Prostate gland (tissue), 2 donors: ENCODE measurements around the gene OGFRL1. TPM values are rescaled to one million over a fixed set of nuclear protein-coding genes. Genes with fewer than 3 reads are reported as not detected.

Experiments used
- DNase-seq: peaks from one replicate; pipeline ENCODE4 v3.0.0-alpha.2; 2019; ENCODE audit warnings: low spot score
- H3K27ac ChIP-seq, 2 donors: fragments of 200-600 bp; sonication (generic); 2 replicates each; pipeline ENCODE4 v1.5.1; 2017 to 2019
- H3K27me3 ChIP-seq: fragments of 200-600 bp; sonication (generic); replicated peaks from 2 replicates; pipeline ENCODE4 v1.5.1; 2019; ENCODE audit not compliant: insufficient read depth
- H3K36me3 ChIP-seq, 2 donors: fragments of 200-600 bp; sonication (generic); 1 replicate in 1 of 2; 2 replicates in 1 of 2; pipeline versions ENCODE4 v1.5.1 to v1.8.1; 2017 to 2019
- H3K4me1 ChIP-seq: fragments of 200-600 bp; sonication (generic); replicated peaks from 2 replicates; pipeline ENCODE4 v1.5.1; 2019
- H3K4me3 ChIP-seq, 2 donors: fragments of 200-600 bp; sonication (generic); 2 replicates each; pipeline ENCODE4 v1.5.1; 2017 to 2019
- H3K9me3 ChIP-seq: fragments of 200-600 bp; sonication (generic); 2 replicates; pipeline ENCODE4 v1.5.1; 2017
- POLR2A ChIP-seq: fragments of 450-650 bp; IDR thresholded peaks from one replicate; pipeline ENCODE4 v1.6.1; 2016; ENCODE audit warnings: antibody characterized with exemption, mild to moderate bottlenecking
- POLR2AphosphoS5 ChIP-seq: sonication (generic); formaldehyde crosslinking; IDR thresholded peaks from one replicate; pipeline ENCODE4 v1.6.1; 2017; ENCODE audit warnings: antibody characterized with exemption
- WGBS: methylation state at CpG from one replicate; pipeline ENCODE4 v1.1.5; 2018; 5-methylcytosine and 5-hydroxymethylcytosine counted together
- intact Hi-C: fragments of 100-400 bp; cut with DNase I; formaldehyde crosslinking; loops from one replicate; pipeline ENCODE4 v1.14.2; 2022
- total RNA-seq, 2 donors: library from RNA; depleted of rRNA; stranded (reverse); fragments of >200 nt; gene quantifications; one replicate each; pipeline ENCODE4 v1.1.0, GENCODE V29; 2016
- TF ChIP-seq, protein P1 (sequence below), 4 experiments: fragments of 200-600 bp in 2 of 4; fragments of 450-650 bp in 2 of 4; sonication (generic) in 2 of 4; IDR thresholded peaks; 1 replicate in 3 of 4; 2 replicates in 1 of 4; pipeline ENCODE4 v1.5.1; 2016 to 2019; ENCODE audit warnings: antibody characterized with exemption in 4 of 4, mild to moderate bottlenecking in 2 of 4, moderate library complexity in 2 of 4

Gene OGFRL1
- total RNA-seq, result 10 to 100 TPM; 18.4 to 20.4 TPM

DNA sequence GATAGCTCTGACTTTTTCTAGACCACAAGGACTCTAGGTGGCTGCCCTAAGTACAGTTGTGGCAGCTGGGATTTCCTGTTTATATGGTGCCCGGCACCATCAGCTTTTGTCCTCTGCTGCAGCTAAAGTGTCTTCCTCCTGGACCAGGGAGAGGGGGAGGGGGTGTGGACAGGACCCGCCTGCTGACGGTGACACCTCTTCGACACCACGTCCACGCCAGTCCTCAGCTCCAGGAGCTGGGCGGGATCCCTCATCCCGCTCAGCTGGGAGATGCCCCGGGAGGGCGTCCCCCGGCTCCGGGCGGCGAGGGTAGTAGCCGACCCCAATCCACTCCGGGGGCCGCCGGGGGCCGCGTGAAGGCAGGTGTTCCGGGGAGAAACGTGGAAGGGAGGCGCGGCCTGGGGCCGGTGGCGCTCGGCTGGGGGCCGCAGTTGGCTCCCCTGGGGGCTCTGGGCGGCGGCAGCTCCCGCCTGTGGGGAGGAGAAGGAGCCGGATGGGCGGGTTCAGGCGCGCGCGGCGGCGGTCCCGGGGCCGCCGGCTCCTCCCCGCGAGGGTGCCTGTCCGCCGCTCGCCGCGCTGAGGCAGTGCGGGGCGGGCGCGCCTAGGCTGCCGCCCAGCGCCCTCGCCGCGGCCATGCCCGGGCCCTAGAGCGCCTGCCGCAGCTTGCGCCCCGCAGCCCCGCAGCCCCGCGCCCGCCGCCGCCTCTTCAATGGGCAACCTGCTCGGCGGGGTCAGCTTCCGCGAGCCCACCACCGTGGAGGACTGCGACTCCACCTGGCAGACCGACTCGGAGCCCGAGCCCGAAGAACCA is at the start of gene OGFRL1:
Gene OGFRL1 (plus strand): TSS at position 584 of the 811 bp plus-strand sequence. CDS start 126 bp downstream, at position 710.
- no peaks in the 10 kb centered on the region for H3K4me1 ChIP-seq

DNA sequence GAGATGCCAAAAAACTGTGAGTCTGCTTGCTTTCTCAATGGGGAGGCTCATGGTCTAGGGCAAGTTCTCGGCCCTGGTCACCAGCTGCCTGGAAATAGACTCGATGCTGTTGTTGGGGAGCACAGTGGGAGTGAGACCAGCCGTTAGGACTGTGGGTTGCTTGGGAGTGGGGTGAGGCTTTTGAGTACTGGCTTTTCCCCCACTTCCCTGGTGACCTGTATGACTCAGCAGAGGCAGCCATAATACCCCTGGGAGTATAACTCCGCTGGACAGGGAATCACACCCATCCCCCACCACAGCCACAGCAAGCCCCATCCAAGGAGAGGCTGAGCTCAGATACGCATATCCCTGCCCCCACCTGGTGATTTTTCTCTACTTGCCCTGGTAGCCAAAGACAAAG is 48.9 kb upstream of the OGFRL1 start:
- 89% methylated on average over 5 of the region's 5 CpGs for WGBS
- intact Hi-C loops, result no loop called here

More for the DNA sequence above, at the start of gene OGFRL1:
- H3K27me3 ChIP-seq, result no peaks in the 10 kb centered on the region
- DNase-seq, result peak; percentile 74
- WGBS, result under 1% methylated on average over 54 of the region's 79 CpGs
- H3K36me3 ChIP-seq, result no peaks in the 10 kb centered on the region
- H3K27ac ChIP-seq, result peak within 1 kb of the TSS; percentile 87 to 89
- TF ChIP-seq POLR2AphosphoS5 (peak; percentile 7), POLR2A (peak; percentile 48)
- TF ChIP-seq, protein P1, sequence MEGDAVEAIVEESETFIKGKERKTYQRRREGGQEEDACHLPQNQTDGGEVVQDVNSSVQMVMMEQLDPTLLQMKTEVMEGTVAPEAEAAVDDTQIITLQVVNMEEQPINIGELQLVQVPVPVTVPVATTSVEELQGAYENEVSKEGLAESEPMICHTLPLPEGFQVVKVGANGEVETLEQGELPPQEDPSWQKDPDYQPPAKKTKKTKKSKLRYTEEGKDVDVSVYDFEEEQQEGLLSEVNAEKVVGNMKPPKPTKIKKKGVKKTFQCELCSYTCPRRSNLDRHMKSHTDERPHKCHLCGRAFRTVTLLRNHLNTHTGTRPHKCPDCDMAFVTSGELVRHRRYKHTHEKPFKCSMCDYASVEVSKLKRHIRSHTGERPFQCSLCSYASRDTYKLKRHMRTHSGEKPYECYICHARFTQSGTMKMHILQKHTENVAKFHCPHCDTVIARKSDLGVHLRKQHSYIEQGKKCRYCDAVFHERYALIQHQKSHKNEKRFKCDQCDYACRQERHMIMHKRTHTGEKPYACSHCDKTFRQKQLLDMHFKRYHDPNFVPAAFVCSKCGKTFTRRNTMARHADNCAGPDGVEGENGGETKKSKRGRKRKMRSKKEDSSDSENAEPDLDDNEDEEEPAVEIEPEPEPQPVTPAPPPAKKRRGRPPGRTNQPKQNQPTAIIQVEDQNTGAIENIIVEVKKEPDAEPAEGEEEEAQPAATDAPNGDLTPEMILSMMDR (IDR thresholded peaks at IDR 0.05), result peak in 2 of 4 experiments; percentile 18 to 32
- intact Hi-C loops, result loop anchor here (2.0 to 5.0 kb wide), 2 partner anchors 59 to 130 kb away; no protein-coding TSS in a partner anchor
- H3K9me3 ChIP-seq, result no peaks in the 10 kb centered on the region
- H3K4me3 ChIP-seq, result peak within 1 kb of the TSS; percentile 69 to 76

DNA sequence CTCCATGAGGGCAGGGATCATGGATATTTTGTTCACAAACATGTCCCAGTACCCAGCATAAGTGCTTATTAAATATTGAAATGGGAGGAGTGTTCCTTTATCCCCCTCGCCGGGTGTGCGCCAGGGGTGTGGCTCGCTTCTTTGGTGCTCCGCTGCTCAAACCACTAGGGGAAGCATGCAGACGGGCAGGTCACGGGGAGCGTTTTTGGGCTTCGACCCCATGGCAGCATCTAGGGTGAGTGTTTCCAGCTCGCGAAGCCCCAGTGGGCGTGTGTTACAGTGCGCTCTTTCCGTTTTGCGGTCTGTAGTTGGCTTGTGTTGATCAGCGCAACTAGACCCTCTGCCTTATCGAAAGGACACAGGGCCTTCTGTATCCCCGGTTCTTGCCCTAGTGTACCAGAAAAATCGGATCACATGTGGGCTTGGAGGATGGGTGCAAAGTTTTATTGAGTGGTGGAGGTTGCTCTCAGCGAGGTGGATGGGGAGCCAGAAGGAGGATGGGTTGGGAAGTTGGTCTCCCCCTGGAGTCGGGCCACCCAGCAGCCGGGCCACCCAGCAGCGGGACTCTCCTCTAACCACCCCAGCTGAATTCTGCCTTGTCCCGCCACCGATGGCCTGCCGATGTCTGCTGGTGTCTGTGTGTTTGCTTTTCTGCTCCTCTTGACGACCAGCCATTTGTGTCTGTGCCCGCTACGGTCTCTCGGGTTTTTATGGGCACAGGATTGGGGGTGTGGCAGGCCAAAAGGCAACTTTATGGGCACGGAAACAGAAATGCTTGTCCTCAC is 43.2 kb upstream of the OGFRL1 start:
- Histone ChIP-seq H3K36me3 (no peaks in the 10 kb centered on the region), H3K27ac (no peak overlapping the region), H3K4me3 (no peak overlapping the region), H3K4me1 (no peaks in the 10 kb centered on the region), H3K27me3 (no peaks in the 10 kb centered on the region), H3K9me3 (no peaks in the 10 kb centered on the region)
- 96% methylated on average over 31 of the region's 31 CpGs for WGBS
- TF ChIP-seq, protein P1 (IDR thresholded peaks at IDR 0.05), result no peak
- TF ChIP-seq POLR2AphosphoS5, result no peak
- no peak for TF ChIP-seq POLR2A
- no peak for DNase-seq
- intact Hi-C loops, result no loop called here

More for the DNA sequence above, 48.9 kb upstream of the OGFRL1 start:
- TF ChIP-seq POLR2A, result no peak
- TF ChIP-seq POLR2AphosphoS5, result no peak
- TF ChIP-seq, protein P1 (IDR thresholded peaks at IDR 0.05), result no peak
- Histone ChIP-seq H3K4me3 (no peak overlapping the region), H3K27ac (no peak overlapping the region), H3K4me1 (no peaks in the 10 kb centered on the region), H3K36me3 (no peaks in the 10 kb centered on the region), H3K9me3 (no peaks in the 10 kb centered on the region), H3K27me3 (no peaks in the 10 kb centered on the region)
- no peak for DNase-seq

DNA sequence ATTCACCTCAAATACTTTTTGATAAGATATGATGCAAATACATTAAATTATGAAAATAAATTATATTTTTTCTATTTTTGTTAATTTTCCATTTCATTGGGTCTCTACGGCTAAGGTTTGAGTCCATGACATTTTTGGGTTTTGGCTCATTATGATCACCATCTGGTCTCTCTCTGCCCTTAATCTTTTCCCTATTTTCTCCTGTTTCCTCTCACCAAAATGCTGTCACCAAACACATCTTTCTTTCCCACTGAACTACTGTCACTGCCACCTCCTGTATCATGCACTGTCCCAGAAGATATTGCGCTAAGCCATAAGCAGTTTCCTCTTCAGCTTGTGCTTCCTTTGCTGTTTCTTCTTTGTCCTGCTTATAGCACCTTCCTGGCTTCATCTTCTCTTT is 42.0 kb upstream of the OGFRL1 start:
- H3K36me3 ChIP-seq, result no peaks in the 10 kb centered on the region
- no peak for DNase-seq
- H3K4me1 ChIP-seq, result no peaks in the 10 kb centered on the region
- WGBS, result 93% methylated on average over 2 of the region's 2 CpGs
- TF ChIP-seq POLR2AphosphoS5, result no peak
- no peak for TF ChIP-seq POLR2A
- TF ChIP-seq, protein P1 (IDR thresholded peaks at IDR 0.05), result no peak
- intact Hi-C loops, result no loop called here
- H3K9me3 ChIP-seq, result no peaks in the 10 kb centered on the region
- H3K27ac ChIP-seq, result no peak overlapping the region
- H3K27me3 ChIP-seq, result no peaks in the 10 kb centered on the region
- H3K4me3 ChIP-seq, result no peak overlapping the region
